GM23248 (cell line): Measurements from ENCODE around the gene MRPL27.

Source experiments
- EZH2 ChIP-seq: fragments of 200-600 bp; sonication (generic); IDR thresholded peaks from 2 replicates; pipeline ENCODE4 v1.6.1; 2018; ENCODE audit warnings: antibody characterized with exemption, mild to moderate bottlenecking; ENCODE audit not compliant: insufficient read depth, poor library complexity, severe bottlenecking
- EZH2phosphoT487 ChIP-seq: fragments of 200-600 bp; sonication (generic); IDR thresholded peaks from 2 replicates; pipeline ENCODE4 v1.6.1; 2018; ENCODE audit warnings: antibody characterized with exemption, moderate library complexity, mild to moderate bottlenecking, low read depth; ENCODE audit not compliant: insufficient read depth

GRCh38 chr17:50361561-50362480, 11.2 kb downstream of the MRPL27 start:
- no peak for TF ChIP-seq EZH2phosphoT487
- TF ChIP-seq EZH2 = no peak
